ENCODE measurements around the gene ZMYND8.
"Not testable (repeated sequence)": the region's sequence is repeated elsewhere in the genome, so short reads cannot be mapped to it uniquely, and the experiment has no call there.

ZMYND8 gene

GRCh38 chr20:47290666-47291430, 65.7 kb downstream of the ZMYND8 start:
- H3K27me3 Mint-ChIP-seq = no peaks in the 10 kb centered on the region
- no peak overlapping the region for H3K27ac Mint-ChIP-seq
- peaks cover 2 to 14% of the 10 kb centered on the region in 2 donors for H3K4me1 Mint-ChIP-seq
- ATAC-seq (replicated peaks) (no peak), DNase-seq (no peak)
- H3K9me3 Mint-ChIP-seq = no peaks in the 10 kb centered on the region
- H3K4me3 Mint-ChIP-seq = no peak overlapping the region
- peaks cover 30 to 63% of the 10 kb centered on the region in 2 donors for H3K36me3 Mint-ChIP-seq

GRCh38 chr20:47290008-47290407, 66.5 kb downstream of the ZMYND8 start:
- Mint-ChIP-seq H3K36me3 (peaks cover 32 to 59% of the 10 kb centered on the region in 2 donors), H3K4me1 (peaks cover 2 to 9% of the 10 kb centered on the region in 2 donors), H3K27ac (no peak overlapping the region), H3K27me3 (no peaks in the 10 kb centered on the region), H3K9me3 (no peaks in the 10 kb centered on the region), H3K4me3 (no peak overlapping the region)
- no peak for ATAC-seq (replicated peaks)
- no peak for DNase-seq

GRCh38 chr20:47289096-47289495, 67.4 kb downstream of the ZMYND8 start:
- no peak overlapping the region for H3K27ac Mint-ChIP-seq
- H3K9me3 Mint-ChIP-seq = no peaks in the 10 kb centered on the region
- no peak overlapping the region for H3K4me3 Mint-ChIP-seq
- no peak for DNase-seq
- peaks cover 2 to 5% of the 10 kb centered on the region in 2 donors for H3K4me1 Mint-ChIP-seq
- no peaks in the 10 kb centered on the region for H3K27me3 Mint-ChIP-seq
- peaks cover 32 to 59% of the 10 kb centered on the region in 2 donors for H3K36me3 Mint-ChIP-seq
- no peak for ATAC-seq (replicated peaks)

GRCh38 chr20:47288530-47288929, 68.0 kb downstream of the ZMYND8 start:
- not testable (repeated sequence) for DNase-seq; ATAC-seq (replicated peaks); H3K9me3 Mint-ChIP-seq; H3K27me3 Mint-ChIP-seq; H3K27ac Mint-ChIP-seq; H3K4me3 Mint-ChIP-seq; H3K4me1 Mint-ChIP-seq
- H3K36me3 Mint-ChIP-seq = peaks cover 30 to 59% of the 10 kb centered on the region in 2 donors

GRCh38 chr20:47287609-47288144, 68.8 kb downstream of the ZMYND8 start:
- H3K27ac Mint-ChIP-seq = no peak overlapping the region
- no peaks in the 10 kb centered on the region for H3K27me3 Mint-ChIP-seq

GRCh38 chr20:47286681-47287080, 69.8 kb downstream of the ZMYND8 start:
- H3K4me1 Mint-ChIP-seq = no peaks in the 10 kb centered on the region
- ATAC-seq (replicated peaks) (no peak), DNase-seq (no peak)
- no peaks in the 10 kb centered on the region for H3K9me3 Mint-ChIP-seq
- no peak overlapping the region for H3K27ac Mint-ChIP-seq
- no peak overlapping the region for H3K4me3 Mint-ChIP-seq
- H3K27me3 Mint-ChIP-seq = no peaks in the 10 kb centered on the region
- peaks cover 28 to 55% of the 10 kb centered on the region in 2 donors for H3K36me3 Mint-ChIP-seq

More at GRCh38 chr20:47287609-47288144, 68.8 kb downstream of the ZMYND8 start:
- Mint-ChIP-seq H3K4me1 (no peaks in the 10 kb centered on the region), H3K9me3 (no peaks in the 10 kb centered on the region), H3K36me3 (peaks cover 30 to 55% of the 10 kb centered on the region in 2 donors), H3K4me3 (no peak overlapping the region)
- ATAC-seq (replicated peaks) = no peak
- DNase-seq = no peak

GRCh38 chr20:47285189-47285588, 71.3 kb downstream of the ZMYND8 start:
- Mint-ChIP-seq H3K4me1 (peaks cover 0 to 3% of the 10 kb centered on the region in 2 donors), H3K36me3 (peaks cover 37 to 57% of the 10 kb centered on the region in 2 donors), H3K27ac (no peak overlapping the region), H3K9me3 (no peaks in the 10 kb centered on the region), H3K4me3 (no peak overlapping the region), H3K27me3 (no peaks in the 10 kb centered on the region)
- ATAC-seq (replicated peaks) = no peak
- no peak for DNase-seq

GRCh38 chr20:47284373-47284772, 72.1 kb downstream of the ZMYND8 start:
- ATAC-seq (replicated peaks) (no peak), DNase-seq (no peak)
- Mint-ChIP-seq H3K4me1 (peaks cover 0 to 3% of the 10 kb centered on the region in 2 donors), H3K9me3 (no peaks in the 10 kb centered on the region), H3K36me3 (peaks cover 39 to 53% of the 10 kb centered on the region in 2 donors), H3K27me3 (no peaks in the 10 kb centered on the region), H3K27ac (peak overlapping the region; percentile 37), H3K4me3 (no peak overlapping the region)

- Mint-ChIP-seq H3K9me3 (no peaks in the 10 kb centered on the region), H3K4me3 (no peak overlapping the region), H3K36me3 (peaks cover 38 to 58% of the 10 kb centered on the region in 2 donors), H3K27me3 (no peaks in the 10 kb centered on the region), H3K27ac (no peak overlapping the region), H3K4me1 (peaks cover 0 to 5% of the 10 kb centered on the region in 2 donors)
- no peak for ATAC-seq (replicated peaks)
- DNase-seq = no peak
Measured at GRCh38 chr20:47283411-47283810, 73.1 kb downstream of the ZMYND8 start.

- peaks cover 43 to 63% of the 10 kb centered on the region in 2 donors for H3K36me3 Mint-ChIP-seq
- no peaks in the 10 kb centered on the region for H3K9me3 Mint-ChIP-seq
- no peak overlapping the region for H3K27ac Mint-ChIP-seq
- H3K27me3 Mint-ChIP-seq = no peaks in the 10 kb centered on the region
- H3K4me3 Mint-ChIP-seq = no peak overlapping the region
- no peak for DNase-seq
- ATAC-seq (replicated peaks) = no peak
- H3K4me1 Mint-ChIP-seq = peaks cover 4 to 5% of the 10 kb centered on the region in 2 donors
Measured at GRCh38 chr20:47282864-47283263, 73.6 kb downstream of the ZMYND8 start.

- DNase-seq = no peak
- H3K27me3 Mint-ChIP-seq = no peaks in the 10 kb centered on the region
- no peaks in the 10 kb centered on the region for H3K9me3 Mint-ChIP-seq
- ATAC-seq (replicated peaks) = no peak
- H3K27ac Mint-ChIP-seq = peak overlapping the region; percentile 21
- peaks cover 9 to 12% of the 10 kb centered on the region in 2 donors for H3K4me1 Mint-ChIP-seq
- H3K36me3 Mint-ChIP-seq = peaks cover 50 to 61% of the 10 kb centered on the region in 2 donors
- H3K4me3 Mint-ChIP-seq = no peak overlapping the region
Measured at GRCh38 chr20:47281376-47281775, 75.1 kb downstream of the ZMYND8 start.

- Mint-ChIP-seq H3K9me3 (no peaks in the 10 kb centered on the region), H3K4me1 (peaks cover 13 to 19% of the 10 kb centered on the region in 2 donors), H3K4me3 (no peak overlapping the region), H3K36me3 (peaks cover 57 to 66% of the 10 kb centered on the region in 2 donors), H3K27ac (peak overlapping the region; percentile 60), H3K27me3 (no peaks in the 10 kb centered on the region)
- no peak for DNase-seq
- ATAC-seq (replicated peaks) = no peak
Measured at GRCh38 chr20:47280668-47281067, 75.8 kb downstream of the ZMYND8 start.

GRCh38 chr20:47280228-47280627, 76.3 kb downstream of the ZMYND8 start:
- no peaks in the 10 kb centered on the region for H3K9me3 Mint-ChIP-seq
- no peak overlapping the region for H3K4me3 Mint-ChIP-seq
- H3K4me1 Mint-ChIP-seq = peaks cover 17 to 24% of the 10 kb centered on the region in 2 donors
- no peak for DNase-seq
- ATAC-seq (replicated peaks) = no peak
- H3K27ac Mint-ChIP-seq = peak overlapping the region; percentile 37
- no peaks in the 10 kb centered on the region for H3K27me3 Mint-ChIP-seq
- peaks cover 60 to 69% of the 10 kb centered on the region in 2 donors for H3K36me3 Mint-ChIP-seq

GRCh38 chr20:47278907-47279348, 77.6 kb downstream of the ZMYND8 start:
- peaks cover 27 to 37% of the 10 kb centered on the region in 2 donors for H3K4me1 Mint-ChIP-seq
- DNase-seq (no peak), ATAC-seq (replicated peaks) (no peak)
- peaks cover 58 to 66% of the 10 kb centered on the region in 2 donors for H3K36me3 Mint-ChIP-seq
- no peaks in the 10 kb centered on the region for H3K9me3 Mint-ChIP-seq
- no peak overlapping the region for H3K4me3 Mint-ChIP-seq
- no peaks in the 10 kb centered on the region for H3K27me3 Mint-ChIP-seq
- H3K27ac Mint-ChIP-seq = no peak overlapping the region

- not testable (repeated sequence) for ATAC-seq (replicated peaks); DNase-seq; H3K27me3 Mint-ChIP-seq; H3K4me3 Mint-ChIP-seq; H3K9me3 Mint-ChIP-seq; H3K27ac Mint-ChIP-seq
- Mint-ChIP-seq H3K4me1 (peaks cover 39 to 51% of the 10 kb centered on the region in 2 donors), H3K36me3 (peaks cover 60 to 72% of the 10 kb centered on the region in 2 donors)
Measured at GRCh38 chr20:47277535-47277872, 79.0 kb downstream of the ZMYND8 start.
